Caco-2 (cell line): Measurements from ENCODE around the gene C7. TPM values are rescaled to one million over a fixed set of nuclear protein-coding genes. Genes with fewer than 3 reads are reported as not detected.
"Not testable (repeated sequence)": the region's sequence is repeated elsewhere in the genome, so short reads cannot be mapped to it uniquely, and the experiment has no call there.

Source experiments
- BruUV-seq: library from RNA; stranded (reverse); fragments of 400-500 nt; replicated peaks from 2 replicates; lab custom pipeline; 2021; lab: Mats Ljungman, UMichigan
- CTCF ChIA-PET: fragments of 300-600 bp; sonication (Branson Sonifier 250); formaldehyde crosslinking; loops from one replicate; lab custom pipeline; 2022; ENCODE audit warnings: antibody characterized with exemption; lab: Charles Lee
- POLR2A ChIA-PET: fragments of 300-600 bp; sonication (Branson Sonifier 250); formaldehyde crosslinking; loops from one replicate; lab custom pipeline; 2022; ENCODE audit warnings: antibody characterized with exemption; lab: Charles Lee
- DNase-seq, 2 experiments: peaks; one replicate each; pipeline versions ENCODE4 v3.0.0 to v3.0.0-alpha.2; 2020 to 2022
- H3K27me3 ChIP-seq: replicated peaks from 2 replicates; pipeline ENCODE4 v1.6.0; 2011; ENCODE audit warnings: low read length; ENCODE audit not compliant: control insufficient read depth, insufficient read depth
- H3K36me3 ChIP-seq: 2 replicates; pipeline ENCODE4 v1.5.1; 2011; ENCODE audit warnings: low read length; ENCODE audit not compliant: control insufficient read depth, insufficient read depth
- H3K4me1 ChIP-seq: fragments of 250-450 bp; sonication (Bioruptor Pico); 2 replicates; pipeline ENCODE4 v1.5.1; 2020; ENCODE audit warnings: mild to moderate bottlenecking
- H3K4me3 ChIP-seq: 2 replicates; pipeline ENCODE4 v1.5.1; 2011; ENCODE audit warnings: low read depth, mild to moderate bottlenecking, control low read depth, low read length
- H3K9me3 ChIP-seq: fragments of 250-450 bp; sonication (Bioruptor Pico); 2 replicates; pipeline ENCODE4 v1.5.1; 2020; ENCODE audit warnings: mild to moderate bottlenecking, moderate library complexity
- H3K27ac Mint-ChIP-seq: one replicate; pipeline ENCODE4 v1.8.0; 2022; ENCODE audit warnings: mixed read lengths; ENCODE audit not compliant: unreplicated experiment
- H3K27me3 Mint-ChIP-seq: one replicate; pipeline ENCODE4 v1.8.0; 2022; ENCODE audit warnings: mixed read lengths; ENCODE audit not compliant: insufficient read depth, unreplicated experiment
- H3K36me3 Mint-ChIP-seq: one replicate; pipeline ENCODE4 v1.8.0; 2022; ENCODE audit warnings: mild to moderate bottlenecking, mixed read lengths; ENCODE audit not compliant: insufficient read depth, unreplicated experiment
- H3K4me1 Mint-ChIP-seq: one replicate; pipeline ENCODE4 v1.8.0; 2022; ENCODE audit warnings: low read depth, mixed read lengths; ENCODE audit not compliant: unreplicated experiment
- H3K4me3 Mint-ChIP-seq: one replicate; pipeline ENCODE4 v1.8.0; 2022; ENCODE audit warnings: mild to moderate bottlenecking, moderate library complexity, mixed read lengths; ENCODE audit not compliant: unreplicated experiment
- H3K9me3 Mint-ChIP-seq: one replicate; pipeline ENCODE4 v1.8.0; 2022; ENCODE audit warnings: mixed read lengths; ENCODE audit not compliant: unreplicated experiment
- CTCF ChIP-seq, 2 experiments: fragments of 200-600 bp in 1 of 2; IDR thresholded peaks; 1 replicate in 1 of 2; 2 replicates in 1 of 2; pipeline versions ENCODE4 v1.5.1 to v1.8.0; 2011 to 2022; ENCODE audit warnings: antibody characterized with exemption in 1 of 2, control low read depth in 1 of 2, inconsistent platforms in 1 of 2, low read depth in 1 of 2, low read length in 1 of 2, mild to moderate bottlenecking in 1 of 2, moderate library complexity in 1 of 2; ENCODE audit not compliant: insufficient read depth in 1 of 2, severe bottlenecking in 1 of 2, unreplicated experiment in 1 of 2
- intact Hi-C: fragments of 100-400 bp; cut with micrococcal nuclease; formaldehyde crosslinking; loops from one replicate; pipeline ENCODE4 v1.10.0; 2022; ENCODE audit not compliant: unreplicated experiment
- total RNA-seq: library from RNA; stranded (reverse); gene quantifications from 2 replicates; pipeline ENCODE4 v1.2.3, GENCODE V29; 2022

C7 gene
- total RNA-seq, 1 experiment from 2014 or later = not detected

DNA sequence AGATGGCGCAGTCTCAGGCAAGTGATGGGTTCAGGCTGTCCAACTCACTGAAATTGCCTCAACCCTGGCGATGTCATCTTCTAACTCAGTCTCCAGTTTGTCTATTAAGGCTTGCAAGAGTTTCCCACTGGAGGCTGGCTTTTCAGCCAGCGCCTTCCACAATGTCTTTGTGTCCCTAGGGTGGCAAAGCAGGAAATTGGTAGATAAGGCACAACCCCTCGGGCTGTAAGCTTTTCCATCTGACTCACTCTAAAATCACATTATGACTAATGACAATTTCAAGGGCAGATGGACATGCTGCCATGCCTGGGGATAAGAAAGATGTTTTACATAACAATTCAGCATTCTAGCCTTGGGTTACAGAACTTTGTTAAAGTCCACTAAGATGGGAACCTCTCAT, 99.9 kb downstream of the C7 start:
- ChIA-PET CTCF (no interaction called here), POLR2A (no interaction called here)
- DNase-seq = no peak
- Histone ChIP-seq H3K27me3 (no peaks in the 10 kb centered on the region), H3K4me1 (no peaks in the 10 kb centered on the region), H3K9me3 (no peaks in the 10 kb centered on the region), H3K36me3 (no peaks in the 10 kb centered on the region), H3K4me3 (no peak overlapping the region)
- no peak for TF ChIP-seq CTCF (IDR thresholded peaks at IDR 0.05; ENCODE audit: insufficient read depth in 1 of 2, low read depth in 1 of 2, low read length in 1 of 2, severe bottlenecking in 1 of 2, unreplicated experiment in 1 of 2)
- intact Hi-C loops = no loop called here
- H3K27me3 Mint-ChIP-seq = peaks cover 5% of the 10 kb centered on the region
- no peak overlapping the region for H3K4me3 Mint-ChIP-seq
- H3K36me3 Mint-ChIP-seq = no peaks in the 10 kb centered on the region
- no peaks in the 10 kb centered on the region for H3K9me3 Mint-ChIP-seq
- BruUV-seq = no TSS peak
- no peaks in the 10 kb centered on the region for H3K4me1 Mint-ChIP-seq
- H3K27ac Mint-ChIP-seq = no peak overlapping the region

GRCh38 chr5:41010572-41010971, 101.3 kb downstream of the C7 start:
- no peak for TF ChIP-seq CTCF (IDR thresholded peaks at IDR 0.05; ENCODE audit: insufficient read depth in 1 of 2, low read depth in 1 of 2, low read length in 1 of 2, severe bottlenecking in 1 of 2, unreplicated experiment in 1 of 2)
- H3K27ac Mint-ChIP-seq = no peak overlapping the region
- Histone ChIP-seq H3K4me1 (no peaks in the 10 kb centered on the region), H3K4me3 (no peak overlapping the region), H3K9me3 (no peaks in the 10 kb centered on the region), H3K36me3 (no peaks in the 10 kb centered on the region), H3K27me3 (no peaks in the 10 kb centered on the region)
- intact Hi-C loops = no loop called here
- no TSS peak for BruUV-seq
- no peaks in the 10 kb centered on the region for H3K36me3 Mint-ChIP-seq
- ChIA-PET POLR2A (no interaction called here), CTCF (no interaction called here)
- no peaks in the 10 kb centered on the region for H3K9me3 Mint-ChIP-seq
- peaks cover 5% of the 10 kb centered on the region for H3K27me3 Mint-ChIP-seq
- H3K4me3 Mint-ChIP-seq = no peak overlapping the region
- no peaks in the 10 kb centered on the region for H3K4me1 Mint-ChIP-seq
- DNase-seq = no peak

- Mint-ChIP-seq H3K4me1 (no peaks in the 10 kb centered on the region), H3K27me3 (peaks cover 8% of the 10 kb centered on the region), H3K4me3 (no peak overlapping the region), H3K27ac (no peak overlapping the region), H3K36me3 (no peaks in the 10 kb centered on the region), H3K9me3 (no peaks in the 10 kb centered on the region)
- ChIA-PET CTCF (no interaction called here), POLR2A (interaction anchor here (0.6 kb wide), 1 partner anchor 20 kb away, joined by 4 read pairs; no protein-coding TSS in a partner anchor)
- Histone ChIP-seq H3K36me3 (no peaks in the 10 kb centered on the region), H3K27me3 (no peaks in the 10 kb centered on the region), H3K4me1 (no peaks in the 10 kb centered on the region), H3K4me3 (no peak overlapping the region), H3K9me3 (no peaks in the 10 kb centered on the region)
- DNase-seq = no peak
- no peak for TF ChIP-seq CTCF (IDR thresholded peaks at IDR 0.05; ENCODE audit: insufficient read depth in 1 of 2, low read depth in 1 of 2, low read length in 1 of 2, severe bottlenecking in 1 of 2, unreplicated experiment in 1 of 2)
- intact Hi-C loops = no loop called here
- no TSS peak for BruUV-seq
Observed at GRCh38 chr5:41012318-41012717, 103.0 kb downstream of the C7 start.

DNA sequence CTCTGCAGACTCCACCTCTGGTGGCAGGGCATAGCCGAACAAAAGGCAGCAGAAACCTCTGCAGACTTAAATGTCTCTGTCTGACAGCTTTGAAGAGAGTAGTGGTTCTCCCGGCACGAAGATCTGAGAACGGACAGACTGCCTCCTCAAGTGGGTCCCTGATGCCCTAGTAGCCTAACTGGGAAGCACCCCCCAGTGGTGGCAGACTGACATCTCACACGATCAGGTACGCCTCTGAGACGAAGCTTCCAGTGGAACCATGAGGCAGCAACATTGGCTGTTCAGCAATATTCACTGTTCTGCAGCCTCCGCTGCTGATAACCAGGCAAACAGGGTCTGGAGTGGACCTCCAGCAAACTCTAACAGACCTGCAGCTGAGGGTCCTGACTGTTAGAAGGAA, 113.3 kb downstream of the C7 start:
- H3K36me3 Mint-ChIP-seq, H3K4me3 ChIP-seq, intact Hi-C loops, H3K4me3 Mint-ChIP-seq, H3K4me1 Mint-ChIP-seq, H3K27me3 ChIP-seq, H3K9me3 ChIP-seq, H3K27ac Mint-ChIP-seq, H3K4me1 ChIP-seq, H3K9me3 Mint-ChIP-seq, H3K36me3 ChIP-seq, BruUV-seq, POLR2A ChIA-PET, DNase-seq: not testable (repeated sequence)
- H3K27me3 Mint-ChIP-seq = peaks cover 10% of the 10 kb centered on the region
- CTCF ChIA-PET = interaction anchor here (0.6 kb wide), 1 partner anchor 11 kb away, joined by 6 read pairs; no protein-coding TSS in a partner anchor
